MM.1S (cell line): ENCODE measurements around the gene PCDH9.
A peak's percentile ranks its signal among the peaks of the same experiment; 100 is the strongest.

ENCODE experiments used
- DNase-seq: peaks from one replicate; pipeline ENCODE4 v3.0.0-alpha.2; 2015
- H2AFZ ChIP-seq: fragments of 300-600 bp; sonication (generic); 2 replicates; pipeline ENCODE4 v1.6.0; 2016; ENCODE audit warnings: antibody characterized with exemption, low read length
- H3F3A ChIP-seq: fragments of 300-600 bp; sonication (generic); 2 replicates; pipeline ENCODE4 v1.6.1; 2016; ENCODE audit warnings: mild to moderate bottlenecking, antibody characterized with exemption, low read length, moderate library complexity, mixed read lengths; ENCODE audit not compliant: insufficient read depth
- H3K27ac ChIP-seq: fragments of 300-600 bp; sonication (generic); 2 replicates; pipeline ENCODE4 v1.5.1; 2016; ENCODE audit warnings: mild to moderate bottlenecking, low read length
- H3K27me3 ChIP-seq: fragments of 300-600 bp; sonication (generic); replicated peaks from 2 replicates; pipeline ENCODE4 v1.6.0; 2016; ENCODE audit warnings: low read length; ENCODE audit not compliant: insufficient read depth
- H3K36me3 ChIP-seq: fragments of 300-600 bp; sonication (generic); replicated peaks from 2 replicates; pipeline ENCODE4 v1.6.1; 2016; ENCODE audit warnings: mild to moderate bottlenecking, low read length, mixed read lengths; ENCODE audit not compliant: insufficient read depth
- H3K4me1 ChIP-seq: fragments of 300-600 bp; sonication (generic); 2 replicates; pipeline ENCODE4 v1.6.1; 2016; ENCODE audit warnings: low read length, mixed read lengths
- H3K4me2 ChIP-seq: fragments of 300-600 bp; sonication (generic); 2 replicates; pipeline ENCODE4 v1.6.0; 2016; ENCODE audit warnings: low read depth, low read length
- H3K4me3 ChIP-seq: fragments of 300-600 bp; sonication (generic); 2 replicates; pipeline ENCODE4 v1.5.1; 2016; ENCODE audit warnings: low read length, mixed read lengths
- H3K79me2 ChIP-seq: fragments of 300-600 bp; sonication (generic); 2 replicates; pipeline ENCODE4 v1.6.1; 2016; ENCODE audit warnings: mixed run types, low read length, mixed read lengths
- H3K9ac ChIP-seq: fragments of 300-600 bp; sonication (generic); 2 replicates; pipeline ENCODE4 v1.6.1; 2016; ENCODE audit warnings: low read length, mixed read lengths
- H3K9me2 ChIP-seq: fragments of 300-600 bp; sonication (generic); replicated peaks from 2 replicates; pipeline ENCODE4 v1.6.1; 2016; ENCODE audit warnings: mild to moderate bottlenecking, low read length, mixed read lengths; ENCODE audit not compliant: insufficient read depth
- H3K9me3 ChIP-seq: fragments of 300-600 bp; sonication (generic); replicated peaks from 2 replicates; pipeline ENCODE4 v1.6.1; 2016; ENCODE audit warnings: mild to moderate bottlenecking, low read length, mixed read lengths; ENCODE audit not compliant: insufficient read depth
- H4K20me1 ChIP-seq: fragments of 300-600 bp; sonication (generic); 2 replicates; pipeline ENCODE4 v1.6.1; 2016; ENCODE audit warnings: mild to moderate bottlenecking, low read length, moderate library complexity, mixed read lengths; ENCODE audit not compliant: insufficient read depth
- EZH2 ChIP-seq: fragments of 300-600 bp; sonication (generic); optimal IDR thresholded peaks from 2 replicates; pipeline ENCODE3; 2017; ENCODE audit warnings: low read depth, mild to moderate bottlenecking, antibody characterized with exemption, low read length, mixed read lengths
- EZH2phosphoT487 ChIP-seq: fragments of 300-600 bp; sonication (generic); IDR thresholded peaks from 2 replicates; pipeline ENCODE4 v1.6.1; 2018; ENCODE audit warnings: antibody characterized with exemption, low read length
- TF ChIP-seq, protein P1 (sequence below): fragments of 300-600 bp; sonication (generic); IDR thresholded peaks from 2 replicates; pipeline ENCODE4 v1.5.1; 2016; ENCODE audit warnings: antibody characterized with exemption, low read length, mixed read lengths

Gene PCDH9

GRCh38 chr13:66559093-66559492 lies 671.0 kb downstream of the PCDH9 start:
- Histone ChIP-seq H3K9ac (no peak overlapping the region), H3K79me2 (no peaks in the 10 kb centered on the region), H3K9me3 (no peaks in the 10 kb centered on the region), H3K4me3 (no peak overlapping the region), H3K36me3 (no peaks in the 10 kb centered on the region), H3K9me2 (no peaks in the 10 kb centered on the region), H4K20me1 (no peaks in the 10 kb centered on the region), H3K4me2 (peak overlapping the region; percentile 29; the same call in 1 of the 2 replicates), H3F3A (no peaks in the 10 kb centered on the region), H3K4me1 (0 out of 2 replicates have a peak, but pooled peaks cover 3% of the 10 kb centered on the region), H3K27me3 (no peaks in the 10 kb centered on the region), H3K27ac (no peak overlapping the region), H2AFZ (no peak overlapping the region)
- TF ChIP-seq, protein P1, sequence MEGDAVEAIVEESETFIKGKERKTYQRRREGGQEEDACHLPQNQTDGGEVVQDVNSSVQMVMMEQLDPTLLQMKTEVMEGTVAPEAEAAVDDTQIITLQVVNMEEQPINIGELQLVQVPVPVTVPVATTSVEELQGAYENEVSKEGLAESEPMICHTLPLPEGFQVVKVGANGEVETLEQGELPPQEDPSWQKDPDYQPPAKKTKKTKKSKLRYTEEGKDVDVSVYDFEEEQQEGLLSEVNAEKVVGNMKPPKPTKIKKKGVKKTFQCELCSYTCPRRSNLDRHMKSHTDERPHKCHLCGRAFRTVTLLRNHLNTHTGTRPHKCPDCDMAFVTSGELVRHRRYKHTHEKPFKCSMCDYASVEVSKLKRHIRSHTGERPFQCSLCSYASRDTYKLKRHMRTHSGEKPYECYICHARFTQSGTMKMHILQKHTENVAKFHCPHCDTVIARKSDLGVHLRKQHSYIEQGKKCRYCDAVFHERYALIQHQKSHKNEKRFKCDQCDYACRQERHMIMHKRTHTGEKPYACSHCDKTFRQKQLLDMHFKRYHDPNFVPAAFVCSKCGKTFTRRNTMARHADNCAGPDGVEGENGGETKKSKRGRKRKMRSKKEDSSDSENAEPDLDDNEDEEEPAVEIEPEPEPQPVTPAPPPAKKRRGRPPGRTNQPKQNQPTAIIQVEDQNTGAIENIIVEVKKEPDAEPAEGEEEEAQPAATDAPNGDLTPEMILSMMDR = no peak
- TF ChIP-seq EZH2phosphoT487 (no peak), EZH2 (no peak)
- peak; percentile 6 for DNase-seq

- DNase-seq = peak; percentile 60
- H3K79me2 ChIP-seq = no peaks in the 10 kb centered on the region
- no peaks in the 10 kb centered on the region for H3F3A ChIP-seq
- H2AFZ ChIP-seq = no peak overlapping the region
- H3K9me3 ChIP-seq = no peaks in the 10 kb centered on the region
- no peaks in the 10 kb centered on the region for H4K20me1 ChIP-seq
- 0 out of 2 replicates have a peak, but pooled peaks cover 3% of the 10 kb centered on the region for H3K4me1 ChIP-seq
- no peaks in the 10 kb centered on the region for H3K36me3 ChIP-seq
- H3K27ac ChIP-seq = peak overlapping the region; percentile 26; the same call in 1 of the 2 replicates
- no peaks in the 10 kb centered on the region for H3K27me3 ChIP-seq
- TF ChIP-seq, protein P1 = no peak
- no peak for TF ChIP-seq EZH2phosphoT487
- TF ChIP-seq EZH2 = no peak
- H3K4me2 ChIP-seq = peak overlapping the region; percentile 29; the same call in 1 of the 2 replicates
- no peak overlapping the region for H3K4me3 ChIP-seq
- no peaks in the 10 kb centered on the region for H3K9me2 ChIP-seq
- no peak overlapping the region for H3K9ac ChIP-seq
These were observed 671.6 kb downstream of the PCDH9 start for GRCh38 chr13:66558506-66558905.

DNA sequence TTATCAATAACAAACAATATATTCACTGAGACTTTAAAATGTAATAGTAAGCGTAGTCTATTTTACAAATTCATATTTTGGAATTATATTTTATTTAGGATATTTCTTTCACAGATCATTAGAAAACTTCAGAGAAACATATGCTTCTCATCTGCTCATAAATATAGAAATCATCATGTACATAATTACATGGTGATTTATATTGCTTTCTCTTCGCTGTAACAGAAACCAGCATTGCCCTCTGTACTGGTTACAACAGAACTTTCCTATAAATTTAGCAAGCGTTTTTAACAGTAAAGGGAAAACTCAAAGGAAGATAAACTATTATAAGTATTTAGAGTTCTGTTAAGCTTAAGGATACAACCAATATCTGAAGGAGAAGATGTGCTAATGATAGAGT lies 672.8 kb downstream of the PCDH9 start:
- H3K4me1 ChIP-seq = 0 out of 2 replicates have a peak, but pooled peaks cover 3% of the 10 kb centered on the region
- no peak overlapping the region for H3K9ac ChIP-seq
- TF ChIP-seq EZH2 = no peak
- no peak for TF ChIP-seq EZH2phosphoT487
- TF ChIP-seq, protein P1 = no peak
- no peaks in the 10 kb centered on the region for H3K36me3 ChIP-seq
- no peak for DNase-seq
- no peaks in the 10 kb centered on the region for H3K79me2 ChIP-seq
- no peaks in the 10 kb centered on the region for H3F3A ChIP-seq
- H4K20me1 ChIP-seq = no peaks in the 10 kb centered on the region
- no peak overlapping the region for H3K4me3 ChIP-seq
- no peak overlapping the region for H2AFZ ChIP-seq
- no peaks in the 10 kb centered on the region for H3K9me3 ChIP-seq
- no peaks in the 10 kb centered on the region for H3K9me2 ChIP-seq
- H3K27ac ChIP-seq = no peak overlapping the region
- H3K4me2 ChIP-seq = no peak overlapping the region
- no peaks in the 10 kb centered on the region for H3K27me3 ChIP-seq
